ENCODE data around the gene PALMD.

The PALMD gene

GRCh38 chr1:99643021-99643779, 2.7 kb upstream of the PALMD start:
- TF ChIP-seq GATA2 (IDR thresholded peaks at IDR 0.05; ENCODE audit: low read depth, low read length) (no peak), GATA3 (IDR thresholded peaks at IDR 0.05; ENCODE audit: low read depth, low read length) (no peak)

GRCh38 chr1:99644279-99645004, 1.5 kb upstream of the PALMD start:
- TF ChIP-seq GATA3 (IDR thresholded peaks at IDR 0.05; ENCODE audit: low read depth, low read length) (no peak), GATA2 (IDR thresholded peaks at IDR 0.05; ENCODE audit: low read depth, low read length) (no peak)

GRCh38 chr1:99645203-99645602, 710 bp upstream of the PALMD start:
- TF ChIP-seq GATA3 (IDR thresholded peaks at IDR 0.05; ENCODE audit: low read depth, low read length) (no peak), GATA2 (IDR thresholded peaks at IDR 0.05; ENCODE audit: low read depth, low read length) (no peak)

- TF ChIP-seq GATA2 (IDR thresholded peaks at IDR 0.05; ENCODE audit: low read depth, low read length) (no peak), GATA3 (IDR thresholded peaks at IDR 0.05; ENCODE audit: low read depth, low read length) (no peak)
Measured at GRCh38 chr1:99646868-99647267, 955 bp downstream of the PALMD start.

- TF ChIP-seq GATA3 (IDR thresholded peaks at IDR 0.05; ENCODE audit: low read depth, low read length) (no peak), GATA2 (IDR thresholded peaks at IDR 0.05; ENCODE audit: low read depth, low read length) (no peak)
Measured at GRCh38 chr1:99647490-99647889, 1.6 kb downstream of the PALMD start.

GRCh38 chr1:99648107-99648506, 2.2 kb downstream of the PALMD start:
- TF ChIP-seq GATA3 (IDR thresholded peaks at IDR 0.05; ENCODE audit: low read depth, low read length) = no peak

GRCh38 chr1:99650030-99650429, 4.1 kb downstream of the PALMD start:
- TF ChIP-seq GATA3 (IDR thresholded peaks at IDR 0.05; ENCODE audit: low read depth, low read length) (no peak), GATA2 (IDR thresholded peaks at IDR 0.05; ENCODE audit: low read depth, low read length) (no peak)

- TF ChIP-seq GATA2 (IDR thresholded peaks at IDR 0.05; ENCODE audit: low read depth, low read length) = no peak
- no peak for TF ChIP-seq GATA3 (IDR thresholded peaks at IDR 0.05; ENCODE audit: low read depth, low read length)
Measured at GRCh38 chr1:99650773-99651437, 5.0 kb downstream of the PALMD start.

GRCh38 chr1:99652881-99653281, 7.0 kb downstream of the PALMD start:
- TF ChIP-seq GATA3 (IDR thresholded peaks at IDR 0.05; ENCODE audit: low read depth, low read length) (no peak), GATA2 (IDR thresholded peaks at IDR 0.05; ENCODE audit: low read depth, low read length) (no peak)

- no peak for TF ChIP-seq GATA2 (IDR thresholded peaks at IDR 0.05; ENCODE audit: low read depth, low read length)
- no peak for TF ChIP-seq GATA3 (IDR thresholded peaks at IDR 0.05; ENCODE audit: low read depth, low read length)
Measured at GRCh38 chr1:99655376-99655775, 9.5 kb downstream of the PALMD start.

- TF ChIP-seq GATA2 (IDR thresholded peaks at IDR 0.05; ENCODE audit: low read depth, low read length) (no peak), GATA3 (IDR thresholded peaks at IDR 0.05; ENCODE audit: low read depth, low read length) (no peak)
Measured at GRCh38 chr1:99656701-99657100, 10.8 kb downstream of the PALMD start.

GRCh38 chr1:99657213-99658030, 11.5 kb downstream of the PALMD start:
- TF ChIP-seq GATA3 (IDR thresholded peaks at IDR 0.05; ENCODE audit: low read depth, low read length) (no peak), GATA2 (IDR thresholded peaks at IDR 0.05; ENCODE audit: low read depth, low read length) (no peak)

GRCh38 chr1:99658031-99658290, 12.0 kb downstream of the PALMD start:
- no peak for TF ChIP-seq GATA2 (IDR thresholded peaks at IDR 0.05; ENCODE audit: low read depth, low read length)
- no peak for TF ChIP-seq GATA3 (IDR thresholded peaks at IDR 0.05; ENCODE audit: low read depth, low read length)

GRCh38 chr1:99659755-99660210, 13.9 kb downstream of the PALMD start:
- TF ChIP-seq GATA3 (IDR thresholded peaks at IDR 0.05; ENCODE audit: low read depth, low read length) = no peak
- TF ChIP-seq GATA2 (IDR thresholded peaks at IDR 0.05; ENCODE audit: low read depth, low read length) = no peak

All from SH-SY5Y (cell line).